GM23338 (cell line): ENCODE results near the gene FOXP4.

Source experiments
- CREB1 ChIP-seq: fragments of 250-450 bp; sonication (Bioruptor Pico); IDR thresholded peaks from 2 replicates; pipeline ENCODE4 v1.5.0; 2020; ENCODE audit warnings: low read depth, mild to moderate bottlenecking, moderate library complexity
- EZH2 ChIP-seq: fragments of 200-600 bp; sonication (generic); IDR thresholded peaks from one replicate; pipeline ENCODE4 v1.8.0; 2017; ENCODE audit warnings: antibody characterized with exemption, mild to moderate bottlenecking, low read depth; ENCODE audit not compliant: unreplicated experiment
- EZH2phosphoT487 ChIP-seq: fragments of 200-600 bp; sonication (generic); IDR thresholded peaks from one replicate; pipeline ENCODE4 v1.8.1; 2018; ENCODE audit warnings: antibody characterized with exemption; ENCODE audit not compliant: unreplicated experiment
- JUNB ChIP-seq: IDR thresholded peaks from one replicate; pipeline ENCODE4 v1.6.1; 2016; ENCODE audit warnings: antibody characterized with exemption; ENCODE audit not compliant: unreplicated experiment
- NANOG ChIP-seq: IDR thresholded peaks from 2 replicates; pipeline ENCODE4 v1.6.1; 2016; ENCODE audit warnings: antibody characterized with exemption, borderline replicate concordance
- POLR2AphosphoS5 ChIP-seq: IDR thresholded peaks from 2 replicates; pipeline ENCODE4 v1.6.1; 2016; ENCODE audit warnings: antibody characterized with exemption, low read depth
- STAT1 ChIP-seq: IDR thresholded peaks from one replicate; pipeline ENCODE4 v1.6.1; 2016; ENCODE audit warnings: antibody characterized with exemption; ENCODE audit not compliant: unreplicated experiment
- ZNF114 ChIP-seq: fragments of 250-450 bp; sonication (Bioruptor Pico); IDR thresholded peaks from 2 replicates; pipeline ENCODE4 v1.5.0; 2020; ENCODE audit warnings: mild to moderate bottlenecking, moderate library complexity
- ZNF331 ChIP-seq: fragments of 250-450 bp; sonication (Bioruptor Pico); IDR thresholded peaks from 2 replicates; pipeline ENCODE4 v1.5.0; 2020; ENCODE audit warnings: low read depth, mild to moderate bottlenecking, moderate library complexity
- TF ChIP-seq, protein P1 (sequence below), 2 experiments: fragments of 200-600 bp in 1 of 2; sonication (generic) in 1 of 2; conservative IDR thresholded peaks; 2 replicates each; pipeline versions ENCODE4 v1.5.1 to v1.6.1; 2016 to 2017; ENCODE audit warnings: antibody characterized with exemption in 2 of 2, low read depth in 2 of 2, mild to moderate bottlenecking in 2 of 2, moderate library complexity in 1 of 2
- TF ChIP-seq, protein P2 (sequence below): IDR thresholded peaks from 2 replicates; pipeline ENCODE4 v1.6.1; 2016; ENCODE audit warnings: antibody characterized with exemption
- TF ChIP-seq, protein P3 (sequence below): IDR thresholded peaks from one replicate; pipeline ENCODE4 v1.6.1; 2018; ENCODE audit warnings: antibody characterized with exemption; ENCODE audit not compliant: unreplicated experiment
- TF ChIP-seq, protein P4 (sequence below): fragments of 250-450 bp; sonication (Bioruptor Pico); IDR thresholded peaks from 2 replicates; pipeline ENCODE4 v1.5.0; 2020; ENCODE audit warnings: mild to moderate bottlenecking, moderate library complexity

DNA sequence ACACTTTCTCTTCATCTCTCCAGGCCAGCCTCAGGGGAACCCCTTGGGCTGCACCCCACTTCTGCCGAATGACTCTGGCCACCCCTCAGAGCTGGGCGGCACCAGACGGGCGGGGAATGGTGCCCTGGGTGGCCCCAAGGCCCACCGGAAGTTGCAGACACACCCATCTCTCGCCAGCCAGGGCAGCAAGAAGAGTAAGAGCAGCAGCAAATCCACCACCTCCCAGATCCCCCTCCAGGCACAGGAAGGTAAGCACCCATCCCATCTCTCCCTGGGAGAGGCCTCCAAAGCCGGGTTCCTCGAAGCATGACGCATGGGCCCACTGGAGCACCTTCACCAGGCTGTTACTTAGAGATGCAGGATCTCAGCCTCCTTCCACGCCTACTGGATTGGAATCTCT is 103.4 kb downstream of the FOXP4 start:
- TF ChIP-seq, protein P1, sequence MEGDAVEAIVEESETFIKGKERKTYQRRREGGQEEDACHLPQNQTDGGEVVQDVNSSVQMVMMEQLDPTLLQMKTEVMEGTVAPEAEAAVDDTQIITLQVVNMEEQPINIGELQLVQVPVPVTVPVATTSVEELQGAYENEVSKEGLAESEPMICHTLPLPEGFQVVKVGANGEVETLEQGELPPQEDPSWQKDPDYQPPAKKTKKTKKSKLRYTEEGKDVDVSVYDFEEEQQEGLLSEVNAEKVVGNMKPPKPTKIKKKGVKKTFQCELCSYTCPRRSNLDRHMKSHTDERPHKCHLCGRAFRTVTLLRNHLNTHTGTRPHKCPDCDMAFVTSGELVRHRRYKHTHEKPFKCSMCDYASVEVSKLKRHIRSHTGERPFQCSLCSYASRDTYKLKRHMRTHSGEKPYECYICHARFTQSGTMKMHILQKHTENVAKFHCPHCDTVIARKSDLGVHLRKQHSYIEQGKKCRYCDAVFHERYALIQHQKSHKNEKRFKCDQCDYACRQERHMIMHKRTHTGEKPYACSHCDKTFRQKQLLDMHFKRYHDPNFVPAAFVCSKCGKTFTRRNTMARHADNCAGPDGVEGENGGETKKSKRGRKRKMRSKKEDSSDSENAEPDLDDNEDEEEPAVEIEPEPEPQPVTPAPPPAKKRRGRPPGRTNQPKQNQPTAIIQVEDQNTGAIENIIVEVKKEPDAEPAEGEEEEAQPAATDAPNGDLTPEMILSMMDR (conservative IDR thresholded peaks at IDR 0.05; ENCODE audit: low read depth in 2 of 2) = no peak
- TF ChIP-seq EZH2 (no peak), POLR2AphosphoS5 (no peak), CREB1 (no peak), EZH2phosphoT487 (no peak), ZNF331 (no peak), JUNB (no peak), STAT1 (no peak), NANOG (no peak), ZNF114 (no peak)
- TF ChIP-seq, protein P2, sequence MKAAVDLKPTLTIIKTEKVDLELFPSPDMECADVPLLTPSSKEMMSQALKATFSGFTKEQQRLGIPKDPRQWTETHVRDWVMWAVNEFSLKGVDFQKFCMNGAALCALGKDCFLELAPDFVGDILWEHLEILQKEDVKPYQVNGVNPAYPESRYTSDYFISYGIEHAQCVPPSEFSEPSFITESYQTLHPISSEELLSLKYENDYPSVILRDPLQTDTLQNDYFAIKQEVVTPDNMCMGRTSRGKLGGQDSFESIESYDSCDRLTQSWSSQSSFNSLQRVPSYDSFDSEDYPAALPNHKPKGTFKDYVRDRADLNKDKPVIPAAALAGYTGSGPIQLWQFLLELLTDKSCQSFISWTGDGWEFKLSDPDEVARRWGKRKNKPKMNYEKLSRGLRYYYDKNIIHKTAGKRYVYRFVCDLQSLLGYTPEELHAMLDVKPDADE = no peak
- TF ChIP-seq, protein P3, sequence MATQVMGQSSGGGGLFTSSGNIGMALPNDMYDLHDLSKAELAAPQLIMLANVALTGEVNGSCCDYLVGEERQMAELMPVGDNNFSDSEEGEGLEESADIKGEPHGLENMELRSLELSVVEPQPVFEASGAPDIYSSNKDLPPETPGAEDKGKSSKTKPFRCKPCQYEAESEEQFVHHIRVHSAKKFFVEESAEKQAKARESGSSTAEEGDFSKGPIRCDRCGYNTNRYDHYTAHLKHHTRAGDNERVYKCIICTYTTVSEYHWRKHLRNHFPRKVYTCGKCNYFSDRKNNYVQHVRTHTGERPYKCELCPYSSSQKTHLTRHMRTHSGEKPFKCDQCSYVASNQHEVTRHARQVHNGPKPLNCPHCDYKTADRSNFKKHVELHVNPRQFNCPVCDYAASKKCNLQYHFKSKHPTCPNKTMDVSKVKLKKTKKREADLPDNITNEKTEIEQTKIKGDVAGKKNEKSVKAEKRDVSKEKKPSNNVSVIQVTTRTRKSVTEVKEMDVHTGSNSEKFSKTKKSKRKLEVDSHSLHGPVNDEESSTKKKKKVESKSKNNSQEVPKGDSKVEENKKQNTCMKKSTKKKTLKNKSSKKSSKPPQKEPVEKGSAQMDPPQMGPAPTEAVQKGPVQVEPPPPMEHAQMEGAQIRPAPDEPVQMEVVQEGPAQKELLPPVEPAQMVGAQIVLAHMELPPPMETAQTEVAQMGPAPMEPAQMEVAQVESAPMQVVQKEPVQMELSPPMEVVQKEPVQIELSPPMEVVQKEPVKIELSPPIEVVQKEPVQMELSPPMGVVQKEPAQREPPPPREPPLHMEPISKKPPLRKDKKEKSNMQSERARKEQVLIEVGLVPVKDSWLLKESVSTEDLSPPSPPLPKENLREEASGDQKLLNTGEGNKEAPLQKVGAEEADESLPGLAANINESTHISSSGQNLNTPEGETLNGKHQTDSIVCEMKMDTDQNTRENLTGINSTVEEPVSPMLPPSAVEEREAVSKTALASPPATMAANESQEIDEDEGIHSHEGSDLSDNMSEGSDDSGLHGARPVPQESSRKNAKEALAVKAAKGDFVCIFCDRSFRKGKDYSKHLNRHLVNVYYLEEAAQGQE = no peak
- TF ChIP-seq, protein P4, sequence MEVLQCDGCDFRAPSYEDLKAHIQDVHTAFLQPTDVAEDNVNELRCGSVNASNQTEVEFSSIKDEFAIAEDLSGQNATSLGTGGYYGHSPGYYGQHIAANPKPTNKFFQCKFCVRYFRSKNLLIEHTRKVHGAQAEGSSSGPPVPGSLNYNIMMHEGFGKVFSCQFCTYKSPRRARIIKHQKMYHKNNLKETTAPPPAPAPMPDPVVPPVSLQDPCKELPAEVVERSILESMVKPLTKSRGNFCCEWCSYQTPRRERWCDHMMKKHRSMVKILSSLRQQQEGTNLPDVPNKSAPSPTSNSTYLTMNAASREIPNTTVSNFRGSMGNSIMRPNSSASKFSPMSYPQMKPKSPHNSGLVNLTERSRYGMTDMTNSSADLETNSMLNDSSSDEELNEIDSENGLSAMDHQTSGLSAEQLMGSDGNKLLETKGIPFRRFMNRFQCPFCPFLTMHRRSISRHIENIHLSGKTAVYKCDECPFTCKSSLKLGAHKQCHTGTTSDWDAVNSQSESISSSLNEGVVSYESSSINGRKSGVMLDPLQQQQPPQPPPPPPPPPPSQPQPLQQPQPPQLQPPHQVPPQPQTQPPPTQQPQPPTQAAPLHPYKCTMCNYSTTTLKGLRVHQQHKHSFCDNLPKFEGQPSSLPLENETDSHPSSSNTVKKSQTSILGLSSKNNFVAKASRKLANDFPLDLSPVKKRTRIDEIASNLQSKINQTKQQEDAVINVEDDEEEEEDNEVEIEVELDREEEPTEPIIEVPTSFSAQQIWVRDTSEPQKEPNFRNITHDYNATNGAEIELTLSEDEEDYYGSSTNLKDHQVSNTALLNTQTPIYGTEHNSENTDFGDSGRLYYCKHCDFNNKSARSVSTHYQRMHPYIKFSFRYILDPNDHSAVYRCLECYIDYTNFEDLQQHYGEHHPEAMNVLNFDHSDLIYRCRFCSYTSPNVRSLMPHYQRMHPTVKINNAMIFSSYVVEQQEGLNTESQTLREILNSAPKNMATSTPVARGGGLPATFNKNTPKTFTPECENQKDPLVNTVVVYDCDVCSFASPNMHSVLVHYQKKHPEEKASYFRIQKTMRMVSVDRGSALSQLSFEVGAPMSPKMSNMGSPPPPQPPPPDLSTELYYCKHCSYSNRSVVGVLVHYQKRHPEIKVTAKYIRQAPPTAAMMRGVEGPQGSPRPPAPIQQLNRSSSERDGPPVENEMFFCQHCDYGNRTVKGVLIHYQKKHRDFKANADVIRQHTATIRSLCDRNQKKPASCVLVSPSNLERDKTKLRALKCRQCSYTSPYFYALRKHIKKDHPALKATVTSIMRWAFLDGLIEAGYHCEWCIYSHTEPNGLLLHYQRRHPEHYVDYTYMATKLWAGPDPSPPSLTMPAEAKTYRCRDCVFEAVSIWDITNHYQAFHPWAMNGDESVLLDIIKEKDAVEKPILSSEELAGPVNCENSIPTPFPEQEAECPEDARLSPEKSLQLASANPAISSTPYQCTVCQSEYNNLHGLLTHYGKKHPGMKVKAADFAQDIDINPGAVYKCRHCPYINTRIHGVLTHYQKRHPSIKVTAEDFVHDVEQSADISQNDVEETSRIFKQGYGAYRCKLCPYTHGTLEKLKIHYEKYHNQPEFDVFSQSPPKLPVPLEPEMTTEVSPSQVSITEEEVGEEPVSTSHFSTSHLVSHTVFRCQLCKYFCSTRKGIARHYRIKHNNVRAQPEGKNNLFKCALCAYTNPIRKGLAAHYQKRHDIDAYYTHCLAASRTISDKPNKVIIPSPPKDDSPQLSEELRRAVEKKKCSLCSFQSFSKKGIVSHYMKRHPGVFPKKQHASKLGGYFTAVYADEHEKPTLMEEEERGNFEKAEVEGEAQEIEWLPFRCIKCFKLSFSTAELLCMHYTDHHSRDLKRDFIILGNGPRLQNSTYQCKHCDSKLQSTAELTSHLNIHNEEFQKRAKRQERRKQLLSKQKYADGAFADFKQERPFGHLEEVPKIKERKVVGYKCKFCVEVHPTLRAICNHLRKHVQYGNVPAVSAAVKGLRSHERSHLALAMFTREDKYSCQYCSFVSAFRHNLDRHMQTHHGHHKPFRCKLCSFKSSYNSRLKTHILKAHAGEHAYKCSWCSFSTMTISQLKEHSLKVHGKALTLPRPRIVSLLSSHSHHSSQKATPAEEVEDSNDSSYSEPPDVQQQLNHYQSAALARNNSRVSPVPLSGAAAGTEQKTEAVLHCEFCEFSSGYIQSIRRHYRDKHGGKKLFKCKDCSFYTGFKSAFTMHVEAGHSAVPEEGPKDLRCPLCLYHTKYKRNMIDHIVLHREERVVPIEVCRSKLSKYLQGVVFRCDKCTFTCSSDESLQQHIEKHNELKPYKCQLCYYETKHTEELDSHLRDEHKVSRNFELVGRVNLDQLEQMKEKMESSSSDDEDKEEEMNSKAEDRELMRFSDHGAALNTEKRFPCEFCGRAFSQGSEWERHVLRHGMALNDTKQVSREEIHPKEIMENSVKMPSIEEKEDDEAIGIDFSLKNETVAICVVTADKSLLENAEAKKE (CRISPR knock-in tag) = no peak
